ENCODE data around the gene TRIM72. TPM values are rescaled to one million over a fixed set of nuclear protein-coding genes. Genes with fewer than 3 reads are reported as not detected.

Gene TRIM72
- total RNA-seq, 4 donors from 2014 or later: 0.15 to 0.17 TPM; not detected in 2

DNA sequence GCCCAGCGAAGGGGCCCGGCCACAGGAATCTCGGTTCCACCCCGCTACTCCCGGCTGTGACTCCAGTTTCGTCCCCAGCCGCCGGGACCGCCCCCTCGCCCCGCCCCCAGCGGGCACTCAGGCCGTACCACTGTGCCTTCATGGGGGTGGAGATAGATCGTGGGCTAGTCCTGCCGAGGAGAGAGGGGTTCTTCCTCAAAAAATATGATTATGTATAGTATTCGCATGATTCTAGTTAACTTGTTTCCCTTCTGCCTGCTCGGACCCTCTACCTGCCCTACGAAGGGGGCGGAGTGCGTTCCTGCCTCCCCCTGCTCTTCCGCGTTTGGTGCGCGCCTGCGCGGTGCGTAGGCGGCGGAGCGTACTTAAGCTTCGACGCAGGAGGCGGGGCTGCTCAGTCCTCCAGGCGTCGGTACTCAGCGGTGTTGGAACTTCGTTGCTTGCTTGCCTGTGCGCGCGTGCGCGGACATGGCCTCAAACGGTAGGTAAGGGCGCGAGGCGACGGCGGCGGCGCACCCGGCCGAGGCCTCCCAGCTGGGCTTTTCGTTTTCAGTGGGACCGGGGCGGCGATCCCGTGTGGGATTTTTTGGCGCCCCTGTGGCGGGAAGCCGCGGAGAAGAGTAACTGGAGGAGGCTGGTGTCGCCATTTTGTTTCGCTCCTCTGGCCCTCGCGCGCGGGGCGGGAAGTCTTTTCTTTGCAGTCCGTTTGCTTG lies 34.0 kb upstream of the TRIM72 start, which contains the start of gene FUS:
Gene FUS (plus strand): TSS at position 393 of the 713 bp plus-strand sequence. CDS start 76 bp downstream, at position 469.
- H3K27ac ChIP-seq: peak within 1 kb of the TSS; percentile 99
- H3K9me3 ChIP-seq: no peaks in the 10 kb centered on the region
- H3K27me3 ChIP-seq: no peaks in the 10 kb centered on the region
- DNase-seq (ENCODE audit: low spot score in 2 of 2): peak; percentile 95 to 97
- peaks cover 26% of the 10 kb centered on the region for H3K36me3 ChIP-seq
- H3K4me1 ChIP-seq: peaks cover 42% of the 10 kb centered on the region
- peak within 1 kb of the TSS; percentile 96 for H3K4me3 ChIP-seq
- TF ChIP-seq EP300 (IDR thresholded peaks at IDR 0.05) (no peak), POLR2A (IDR thresholded peaks at IDR 0.05) (peak; percentile 99 to 100), POLR2AphosphoS5 (IDR thresholded peaks at IDR 0.05) (peak; percentile 100)
- 0% methylated on average over 33 of the region's 69 CpGs for WGBS

DNA sequence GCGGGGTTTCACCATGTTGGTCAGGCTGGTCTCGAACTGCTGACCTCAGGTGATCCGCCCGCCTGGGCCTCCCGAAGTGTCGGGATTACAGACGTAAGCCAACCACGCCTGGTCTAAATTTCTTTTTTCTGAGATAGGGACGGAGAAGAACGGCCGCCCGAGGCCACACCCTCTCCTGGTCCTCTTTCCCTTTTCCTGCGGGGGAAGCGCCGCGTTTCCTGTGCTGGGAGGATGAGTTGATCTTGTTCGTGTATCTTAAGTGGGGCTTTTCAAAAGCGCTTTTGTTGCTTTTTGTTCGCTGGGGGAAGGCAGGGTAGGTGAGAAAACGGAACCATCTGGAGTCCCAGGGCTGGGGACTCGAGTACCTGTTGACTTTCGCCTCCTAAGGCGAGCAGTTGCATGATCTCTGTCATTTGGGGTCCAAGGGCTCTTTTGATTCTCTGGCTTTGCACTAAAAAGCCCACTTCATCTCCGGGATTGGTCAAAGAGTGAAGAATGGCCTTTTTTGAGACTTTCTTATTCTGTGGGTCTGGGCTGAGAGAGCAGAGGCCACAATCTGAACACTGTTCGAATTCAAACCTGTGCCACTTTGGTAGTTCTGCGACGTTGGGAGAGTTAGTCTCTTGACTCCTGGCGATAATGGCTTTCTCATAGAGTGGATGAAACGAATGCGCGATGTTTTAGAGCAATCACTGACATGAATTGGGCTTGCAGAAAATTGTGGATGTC lies 32.7 kb upstream of the TRIM72 start:
- H3K36me3 ChIP-seq: peaks cover 40% of the 10 kb centered on the region
- peak in 1 of 2 donors; percentile 79 for DNase-seq (ENCODE audit: low spot score in 2 of 2)
- no peaks in the 10 kb centered on the region for H3K27me3 ChIP-seq
- no peak for TF ChIP-seq POLR2AphosphoS5 (IDR thresholded peaks at IDR 0.05)
- no peak for TF ChIP-seq POLR2A (IDR thresholded peaks at IDR 0.05)
- no peak for TF ChIP-seq EP300 (IDR thresholded peaks at IDR 0.05)
- H3K4me1 ChIP-seq: peaks cover 49% of the 10 kb centered on the region
- H3K4me3 ChIP-seq: peak overlapping the region; percentile 96
- 4% methylated on average over 28 of the region's 31 CpGs for WGBS
- no peaks in the 10 kb centered on the region for H3K9me3 ChIP-seq
- H3K27ac ChIP-seq: peak overlapping the region; percentile 99

DNA sequence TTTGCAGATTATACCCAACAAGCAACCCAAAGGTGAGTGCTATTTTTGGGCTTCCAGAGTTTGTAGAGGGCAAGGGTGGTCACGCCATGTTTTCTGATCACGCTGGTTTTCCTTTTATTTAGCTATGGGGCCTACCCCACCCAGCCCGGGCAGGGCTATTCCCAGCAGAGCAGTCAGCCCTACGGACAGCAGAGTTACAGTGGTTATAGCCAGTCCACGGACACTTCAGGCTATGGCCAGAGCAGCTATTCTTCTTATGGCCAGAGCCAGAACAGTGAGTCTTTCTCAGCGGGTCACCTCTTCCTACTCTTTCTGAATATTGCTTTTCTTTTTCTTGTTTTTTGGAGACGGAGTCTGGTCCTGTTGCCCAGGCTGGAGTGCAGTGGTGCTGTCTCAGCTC lies 31.5 kb upstream of the TRIM72 start:
- Histone ChIP-seq H3K36me3 (peaks cover 51% of the 10 kb centered on the region), H3K9me3 (no peaks in the 10 kb centered on the region), H3K27me3 (no peaks in the 10 kb centered on the region), H3K4me3 (peak overlapping the region; percentile 96), H3K4me1 (peaks cover 49% of the 10 kb centered on the region), H3K27ac (no peak overlapping the region)
- TF ChIP-seq POLR2A (IDR thresholded peaks at IDR 0.05): no peak
- TF ChIP-seq EP300 (IDR thresholded peaks at IDR 0.05): no peak
- TF ChIP-seq, protein P1, sequence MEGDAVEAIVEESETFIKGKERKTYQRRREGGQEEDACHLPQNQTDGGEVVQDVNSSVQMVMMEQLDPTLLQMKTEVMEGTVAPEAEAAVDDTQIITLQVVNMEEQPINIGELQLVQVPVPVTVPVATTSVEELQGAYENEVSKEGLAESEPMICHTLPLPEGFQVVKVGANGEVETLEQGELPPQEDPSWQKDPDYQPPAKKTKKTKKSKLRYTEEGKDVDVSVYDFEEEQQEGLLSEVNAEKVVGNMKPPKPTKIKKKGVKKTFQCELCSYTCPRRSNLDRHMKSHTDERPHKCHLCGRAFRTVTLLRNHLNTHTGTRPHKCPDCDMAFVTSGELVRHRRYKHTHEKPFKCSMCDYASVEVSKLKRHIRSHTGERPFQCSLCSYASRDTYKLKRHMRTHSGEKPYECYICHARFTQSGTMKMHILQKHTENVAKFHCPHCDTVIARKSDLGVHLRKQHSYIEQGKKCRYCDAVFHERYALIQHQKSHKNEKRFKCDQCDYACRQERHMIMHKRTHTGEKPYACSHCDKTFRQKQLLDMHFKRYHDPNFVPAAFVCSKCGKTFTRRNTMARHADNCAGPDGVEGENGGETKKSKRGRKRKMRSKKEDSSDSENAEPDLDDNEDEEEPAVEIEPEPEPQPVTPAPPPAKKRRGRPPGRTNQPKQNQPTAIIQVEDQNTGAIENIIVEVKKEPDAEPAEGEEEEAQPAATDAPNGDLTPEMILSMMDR (IDR thresholded peaks at IDR 0.05): no peak
- no peak for TF ChIP-seq POLR2AphosphoS5 (IDR thresholded peaks at IDR 0.05)
- no peak for DNase-seq (ENCODE audit: low spot score in 2 of 2)
- 18% methylated on average over 7 of the region's 7 CpGs for WGBS

DNA sequence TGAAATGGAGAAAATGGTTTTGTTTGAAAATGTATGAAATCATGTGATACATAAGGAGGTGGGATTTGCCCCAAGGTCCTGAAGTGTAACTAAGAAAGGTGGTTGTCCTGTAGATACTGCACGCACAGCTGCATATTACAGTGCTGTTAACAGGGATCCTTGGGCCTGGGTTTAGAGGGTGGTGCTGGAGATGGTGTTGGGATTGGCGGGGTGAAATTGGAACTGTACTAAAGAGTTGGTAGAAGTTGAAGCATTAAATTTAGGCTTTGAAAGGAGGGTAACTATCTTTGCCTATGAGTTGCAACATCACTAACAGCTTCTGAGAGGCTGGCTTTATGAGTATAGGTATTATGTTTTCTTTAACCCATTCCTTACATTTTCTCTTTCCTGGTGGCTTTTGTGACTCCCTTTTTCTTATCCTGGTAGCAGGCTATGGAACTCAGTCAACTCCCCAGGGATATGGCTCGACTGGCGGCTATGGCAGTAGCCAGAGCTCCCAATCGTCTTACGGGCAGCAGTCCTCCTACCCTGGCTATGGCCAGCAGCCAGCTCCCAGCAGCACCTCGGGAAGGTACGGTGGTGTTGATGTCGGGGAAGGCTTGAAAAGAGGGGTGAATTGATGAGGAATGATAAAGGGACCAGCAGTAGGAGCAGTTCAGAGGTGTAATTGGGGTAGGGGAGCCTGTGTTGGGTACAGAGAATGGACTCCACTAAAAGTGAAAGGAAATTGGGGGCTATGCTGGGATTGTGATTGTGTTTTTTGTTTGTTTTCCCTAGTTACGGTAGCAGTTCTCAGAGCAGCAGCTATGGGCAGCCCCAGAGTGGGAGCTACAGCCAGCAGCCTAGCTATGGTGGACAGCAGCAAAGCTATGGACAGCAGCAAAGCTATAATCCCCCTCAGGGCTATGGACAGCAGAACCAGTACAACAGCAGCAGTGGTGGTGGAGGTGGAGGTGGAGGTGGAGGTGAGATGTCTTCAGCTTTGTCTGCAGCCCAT lies 30.2 kb upstream of the TRIM72 start:
- peaks cover 64% of the 10 kb centered on the region for H3K36me3 ChIP-seq
- H3K9me3 ChIP-seq: no peaks in the 10 kb centered on the region
- H3K4me1 ChIP-seq: peaks cover 47% of the 10 kb centered on the region
- DNase-seq (ENCODE audit: low spot score in 2 of 2): no peak
- no peak overlapping the region for H3K27ac ChIP-seq
- TF ChIP-seq, protein P1 (IDR thresholded peaks at IDR 0.05): no peak
- no peak for TF ChIP-seq EP300 (IDR thresholded peaks at IDR 0.05)
- no peak for TF ChIP-seq POLR2A (IDR thresholded peaks at IDR 0.05)
- TF ChIP-seq POLR2AphosphoS5 (IDR thresholded peaks at IDR 0.05): no peak
- no peak overlapping the region for H3K4me3 ChIP-seq
- WGBS: 80% methylated on average over 10 of the region's 10 CpGs
- H3K27me3 ChIP-seq: no peaks in the 10 kb centered on the region

DNA sequence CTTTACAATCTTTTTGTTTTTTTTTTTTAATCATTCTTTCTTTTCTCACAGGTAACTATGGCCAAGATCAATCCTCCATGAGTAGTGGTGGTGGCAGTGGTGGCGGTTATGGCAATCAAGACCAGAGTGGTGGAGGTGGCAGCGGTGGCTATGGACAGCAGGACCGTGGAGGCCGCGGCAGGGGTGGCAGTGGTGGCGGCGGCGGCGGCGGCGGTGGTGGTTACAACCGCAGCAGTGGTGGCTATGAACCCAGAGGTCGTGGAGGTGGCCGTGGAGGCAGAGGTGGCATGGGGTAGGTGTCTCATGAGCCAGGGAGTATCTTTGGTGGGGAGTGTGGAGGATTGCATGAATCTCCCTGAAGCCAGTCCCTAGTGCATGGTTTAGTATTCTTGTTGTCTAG lies 29.0 kb upstream of the TRIM72 start:
- peaks cover 76% of the 10 kb centered on the region for H3K36me3 ChIP-seq
- H3K4me3 ChIP-seq: no peak overlapping the region
- WGBS: 93% methylated on average over 14 of the region's 14 CpGs
- TF ChIP-seq, protein P1 (IDR thresholded peaks at IDR 0.05): no peak
- peaks cover 40% of the 10 kb centered on the region for H3K4me1 ChIP-seq
- H3K9me3 ChIP-seq: no peaks in the 10 kb centered on the region
- no peak overlapping the region for H3K27ac ChIP-seq
- DNase-seq (ENCODE audit: low spot score in 2 of 2): no peak
- H3K27me3 ChIP-seq: no peaks in the 10 kb centered on the region
